ENCODE measurements around the gene OTOP2.
A peak's percentile ranks its signal among the peaks of the same experiment; 100 is the strongest.

OTOP2 gene

GRCh38 chr17:74916136-74916850, 7.8 kb upstream of the OTOP2 start:
- TF ChIP-seq CTCF (IDR thresholded peaks at IDR 0.05; ENCODE audit: insufficient read depth, low read length) (no peak), POLR2AphosphoS5 (IDR thresholded peaks at IDR 0.05; ENCODE audit: low read depth) (no peak), SPI1 (IDR thresholded peaks at IDR 0.05; ENCODE audit: borderline replicate concordance, low read depth) (no peak), REST (IDR thresholded peaks at IDR 0.05; ENCODE audit: insufficient replicate concordance, low read depth) (no peak), GABPA (IDR thresholded peaks at IDR 0.05; ENCODE audit: low read depth) (no peak)
- H3K27ac ChIP-seq (replicated peaks) = no peak overlapping the region
- H3K27me3 ChIP-seq (ENCODE audit: insufficient read depth, poor library complexity, severe bottlenecking) = no peaks in the 10 kb centered on the region
- no peak overlapping the region for H3K4me3 ChIP-seq (replicated peaks; ENCODE audit: insufficient read depth, low read length)
- no peak for DNase-seq (ENCODE audit: low read depth in 1 of 2, low spot score in 1 of 2)

GRCh38 chr17:74916851-74917199, 7.2 kb upstream of the OTOP2 start:
- TF ChIP-seq SPI1 (IDR thresholded peaks at IDR 0.05; ENCODE audit: borderline replicate concordance, low read depth) = no peak
- TF ChIP-seq GABPA (IDR thresholded peaks at IDR 0.05; ENCODE audit: low read depth) = no peak
- no peak for TF ChIP-seq POLR2AphosphoS5 (IDR thresholded peaks at IDR 0.05; ENCODE audit: low read depth)

GRCh38 chr17:74917430-74917829, 6.6 kb upstream of the OTOP2 start:
- TF ChIP-seq GABPA (IDR thresholded peaks at IDR 0.05; ENCODE audit: low read depth) (no peak), SPI1 (IDR thresholded peaks at IDR 0.05; ENCODE audit: borderline replicate concordance, low read depth) (peak; percentile 73; the same call in 1 of the 2 replicates), CTCF (IDR thresholded peaks at IDR 0.05; ENCODE audit: insufficient read depth, low read length) (no peak), REST (IDR thresholded peaks at IDR 0.05; ENCODE audit: insufficient replicate concordance, low read depth) (no peak)
- peak; percentile 49 to 75 for DNase-seq (ENCODE audit: low read depth in 1 of 2, low spot score in 1 of 2)
- peaks cover 6% of the 10 kb centered on the region for H3K27me3 ChIP-seq (ENCODE audit: insufficient read depth, poor library complexity, severe bottlenecking)

More at GRCh38 chr17:74916851-74917199, 7.2 kb upstream of the OTOP2 start:
- no peak for DNase-seq (ENCODE audit: low read depth in 1 of 2, low spot score in 1 of 2)
- Histone ChIP-seq H3K4me3 (replicated peaks; ENCODE audit: insufficient read depth, low read length) (no peak overlapping the region), H3K27me3 (ENCODE audit: insufficient read depth, poor library complexity, severe bottlenecking) (peaks cover 4% of the 10 kb centered on the region), H3K27ac (replicated peaks) (no peak overlapping the region)

GRCh38 chr17:74918906-74919305, 5.2 kb upstream of the OTOP2 start:
- H3K4me3 ChIP-seq (replicated peaks; ENCODE audit: insufficient read depth, low read length) = no peak overlapping the region
- DNase-seq (ENCODE audit: low read depth in 1 of 2, low spot score in 1 of 2) = peak in 1 of 2 experiments; percentile 4
- no peak for TF ChIP-seq REST (IDR thresholded peaks at IDR 0.05; ENCODE audit: insufficient replicate concordance, low read depth)
- no peak for TF ChIP-seq SPI1 (IDR thresholded peaks at IDR 0.05; ENCODE audit: borderline replicate concordance, low read depth)
- no peak for TF ChIP-seq GABPA (IDR thresholded peaks at IDR 0.05; ENCODE audit: low read depth)
- TF ChIP-seq POLR2AphosphoS5 (IDR thresholded peaks at IDR 0.05; ENCODE audit: low read depth) = no peak
- TF ChIP-seq CTCF (IDR thresholded peaks at IDR 0.05; ENCODE audit: insufficient read depth, low read length) = no peak
- H3K27me3 ChIP-seq (ENCODE audit: insufficient read depth, poor library complexity, severe bottlenecking) = peaks cover 19% of the 10 kb centered on the region
- H3K27ac ChIP-seq (replicated peaks) = no peak overlapping the region

More at GRCh38 chr17:74917430-74917829, 6.6 kb upstream of the OTOP2 start:
- Histone ChIP-seq H3K27ac (replicated peaks) (no peak overlapping the region), H3K4me3 (replicated peaks; ENCODE audit: insufficient read depth, low read length) (no peak overlapping the region)
